HEK293 (cell line): ENCODE results near the gene SRRM2.
A peak's percentile ranks its signal among the peaks of the same experiment; 100 is the strongest.

Source experiments
- CTCF ChIA-PET: fragments of 350-600 bp; formaldehyde crosslinking; extraction: SDS; loops from one replicate; lab custom pipeline; 2021; ENCODE audit warnings: antibody characterized with exemption; lab: Yijun Ruan, JAX
- POLR2A ChIA-PET: fragments of 300-600 bp; formaldehyde crosslinking; extraction: SDS; loops from one replicate; lab custom pipeline; 2020; ENCODE audit warnings: antibody characterized with exemption, inconsistent platforms; lab: Yijun Ruan, JAX
- H3K27ac ChIP-seq: fragments of 200-500 bp; sonication (Bioruptor generic); 2 replicates; pipeline ENCODE4 v1.5.1; 2014; ENCODE audit warnings: low read depth, low read length, control low read depth, inconsistent platforms; ENCODE audit errors: extremely low read depth
- H3K36me3 ChIP-seq, 2 experiments: fragments of 200-500 bp in 1 of 2; sonication (Bioruptor generic) in 1 of 2; 1 replicate in 1 of 2; 2 replicates in 1 of 2; pipeline ENCODE4 v1.5.1; 2014 to 2017; ENCODE audit warnings: inconsistent platforms in 2 of 2, low read length in 2 of 2; ENCODE audit not compliant: control insufficient read depth in 2 of 2, insufficient read depth in 1 of 2
- H3K4me1 ChIP-seq: fragments of 200-500 bp; sonication (Bioruptor generic); 2 replicates; pipeline ENCODE4 v1.5.1; 2014; ENCODE audit warnings: mild to moderate bottlenecking, low read length, inconsistent platforms; ENCODE audit not compliant: control insufficient read depth, insufficient read depth
- H3K4me3 ChIP-seq: 2 replicates; pipeline ENCODE4 v1.5.1; 2011; ENCODE audit warnings: low read depth, mild to moderate bottlenecking, control low read depth, low read length, moderate library complexity
- H3K9me3 ChIP-seq: fragments of 200-500 bp; sonication (Bioruptor generic); 2 replicates; pipeline ENCODE4 v1.5.1; 2014; ENCODE audit warnings: low read depth, low read length, inconsistent platforms; ENCODE audit not compliant: control insufficient read depth, insufficient read depth
- GLIS2 ChIP-seq: fragments of 450-650 bp; formaldehyde crosslinking; IDR thresholded peaks from 2 replicates; pipeline ENCODE4 v1.5.1; 2016; ENCODE audit warnings: missing biosample characterization, missing genetic modification characterization
- HIC1 ChIP-seq: fragments of 450-650 bp; formaldehyde crosslinking; IDR thresholded peaks from 2 replicates; pipeline ENCODE4 v1.5.1; 2016; ENCODE audit warnings: missing biosample characterization, missing genetic modification characterization
- KLF7 ChIP-seq: fragments of 450-650 bp; formaldehyde crosslinking; IDR thresholded peaks from 2 replicates; pipeline ENCODE4 v1.5.1; 2016; ENCODE audit warnings: missing biosample characterization, missing genetic modification characterization, borderline replicate concordance
- REST ChIP-seq: fragments of 450-650 bp; formaldehyde crosslinking; IDR thresholded peaks from 2 replicates; pipeline ENCODE4 v1.5.1; 2016; ENCODE audit warnings: missing biosample characterization, missing genetic modification characterization
- YY2 ChIP-seq: fragments of 450-650 bp; formaldehyde crosslinking; IDR thresholded peaks from 2 replicates; pipeline ENCODE4 v1.5.1; 2016; ENCODE audit warnings: missing biosample characterization, missing genetic modification characterization
- ZBTB21 ChIP-seq: fragments of 450-650 bp; formaldehyde crosslinking; IDR thresholded peaks from 2 replicates; pipeline ENCODE4 v1.5.1; 2017; ENCODE audit warnings: missing biosample characterization, missing genetic modification characterization
- ZFP69B ChIP-seq: fragments of 450-650 bp; formaldehyde crosslinking; IDR thresholded peaks from 2 replicates; pipeline ENCODE4 v1.5.1; 2016; ENCODE audit warnings: missing biosample characterization, missing genetic modification characterization
- ZNF138 ChIP-seq: fragments of 450-650 bp; formaldehyde crosslinking; IDR thresholded peaks from 2 replicates; pipeline ENCODE4 v1.5.1; 2016; ENCODE audit warnings: missing biosample characterization, missing genetic modification characterization, borderline replicate concordance
- ZNF324 ChIP-seq: fragments of 450-650 bp; formaldehyde crosslinking; IDR thresholded peaks from 2 replicates; pipeline ENCODE4 v1.5.1; 2016; ENCODE audit warnings: missing biosample characterization, missing genetic modification characterization
- ZNF391 ChIP-seq: fragments of 450-650 bp; formaldehyde crosslinking; IDR thresholded peaks from 2 replicates; pipeline ENCODE4 v1.5.1; 2016; ENCODE audit warnings: low read depth, missing biosample characterization, missing genetic modification characterization, borderline replicate concordance
- ZNF426 ChIP-seq: fragments of 450-650 bp; formaldehyde crosslinking; IDR thresholded peaks from 2 replicates; pipeline ENCODE4 v1.5.1; 2017; ENCODE audit warnings: missing biosample characterization, missing genetic modification characterization, mild to moderate bottlenecking, inconsistent platforms, moderate library complexity
- ZNF529 ChIP-seq: fragments of 450-650 bp; formaldehyde crosslinking; IDR thresholded peaks from 2 replicates; pipeline ENCODE4 v1.5.1; 2017; ENCODE audit warnings: missing genetic modification characterization, missing biosample characterization; ENCODE audit not compliant: insufficient replicate concordance
- ZNF571 ChIP-seq: fragments of 450-650 bp; formaldehyde crosslinking; IDR thresholded peaks from 2 replicates; pipeline ENCODE4 v1.5.0; 2017; ENCODE audit warnings: missing biosample characterization, missing genetic modification characterization
- ZNF585B ChIP-seq: fragments of 450-650 bp; formaldehyde crosslinking; IDR thresholded peaks from 2 replicates; pipeline ENCODE4 v1.5.1; 2016; ENCODE audit warnings: missing biosample characterization, missing genetic modification characterization
- ZNF596 ChIP-seq: fragments of 450-650 bp; IDR thresholded peaks from 2 replicates; pipeline ENCODE4 v1.5.0; 2018; ENCODE audit warnings: missing biosample characterization, mild to moderate bottlenecking, missing genetic modification characterization, moderate library complexity
- ZNF677 ChIP-seq: fragments of 450-650 bp; IDR thresholded peaks from 2 replicates; pipeline ENCODE4 v1.5.0; 2018; ENCODE audit warnings: missing biosample characterization, mild to moderate bottlenecking, missing genetic modification characterization, moderate library complexity
- ZNF776 ChIP-seq: fragments of 450-650 bp; formaldehyde crosslinking; IDR thresholded peaks from 2 replicates; pipeline ENCODE4 v1.5.0; 2017; ENCODE audit warnings: missing biosample characterization, missing genetic modification characterization, borderline replicate concordance
- ZXDB ChIP-seq: fragments of 450-650 bp; formaldehyde crosslinking; IDR thresholded peaks from 2 replicates; pipeline ENCODE4 v1.5.1; 2016; ENCODE audit warnings: missing biosample characterization, missing genetic modification characterization
- TF ChIP-seq, protein P1 (sequence below): fragments of 450-650 bp; formaldehyde crosslinking; IDR thresholded peaks from 2 replicates; pipeline ENCODE4 v1.5.0; 2017; ENCODE audit warnings: missing biosample characterization, missing genetic modification characterization, borderline replicate concordance
- TF ChIP-seq, protein P2 (sequence below): fragments of 450-650 bp; formaldehyde crosslinking; conservative IDR thresholded peaks from 2 replicates; pipeline ENCODE4 v1.5.1; 2016; ENCODE audit warnings: low read depth, missing biosample characterization, missing genetic modification characterization
- TF ChIP-seq, protein P3 (sequence below): fragments of 450-650 bp; formaldehyde crosslinking; IDR thresholded peaks from 2 replicates; pipeline ENCODE4 v1.5.1; 2016; ENCODE audit warnings: missing biosample characterization, missing genetic modification characterization

The SRRM2 gene

GRCh38 chr16:2777231-2777902 is 24.9 kb downstream of the SRRM2 start, which contains the start of gene ELOB:
Gene ELOB (minus strand): TSS chr16:2777280. CDS start chr16:2777239, 41 bp downstream.
- H3K27ac ChIP-seq = peak within 1 kb of the TSS; percentile 99
- peaks cover 0 to 37% of the 10 kb centered on the region in 2 experiments; a peak in 1 of 3 replicates for H3K36me3 ChIP-seq
- H3K4me1 ChIP-seq = peaks cover 2% of the 10 kb centered on the region; the same call in 1 of the 2 replicates
- H3K4me3 ChIP-seq = peak within 1 kb of the TSS; percentile 92
- H3K9me3 ChIP-seq = no peaks in the 10 kb centered on the region
- CTCF ChIA-PET = interaction anchor here (0.6 to 2.3 kb wide), 4 partner anchors 45 to 185 kb away, joined by 3 to 11 read pairs (median 4); no protein-coding TSS in a partner anchor
- POLR2A ChIA-PET = interaction anchor here (0.7 to 4.2 kb wide), 5 partner anchors 9 to 186 kb away, joined by 3 to 22 read pairs (median 5); partner anchors contain the start of genes KREMEN2 and SRRM2
- TF ChIP-seq YY2 (tag by site-specific recombination) (peak; percentile 98), ZNF585B (tag by site-specific recombination) (no peak), ZFP69B (tag by site-specific recombination) (0 out of 2 replicates have a peak, but pooled peaks have one; percentile 23), REST (tag by site-specific recombination) (0 out of 2 replicates have a peak, but pooled peaks have one; percentile 35), ZXDB (tag by site-specific recombination) (peak; percentile 95), ZNF391 (tag by site-specific recombination) (peak; percentile 51; the same call in 1 of the 2 replicates), ZNF324 (peak; percentile 72; the same call in 1 of the 2 replicates), GLIS2 (tag by site-specific recombination) (peak; percentile 47; the same call in 1 of the 2 replicates), ZNF776 (no peak), ZNF529 (no peak), ZNF677 (tag by site-specific recombination) (no peak), ZNF426 (tag by site-specific recombination) (no peak), ZNF138 (no peak), ZBTB21 (tag by site-specific recombination) (0 out of 2 replicates have a peak, but pooled peaks have one; percentile 3), KLF7 (tag by site-specific recombination) (peak; percentile 78; the same call in 1 of the 2 replicates), HIC1 (tag by site-specific recombination) (peak; percentile 12; the same call in 1 of the 2 replicates), ZNF596 (tag by site-specific recombination) (no peak), ZNF571 (tag by site-specific recombination) (no peak)
- TF ChIP-seq, protein P1, sequence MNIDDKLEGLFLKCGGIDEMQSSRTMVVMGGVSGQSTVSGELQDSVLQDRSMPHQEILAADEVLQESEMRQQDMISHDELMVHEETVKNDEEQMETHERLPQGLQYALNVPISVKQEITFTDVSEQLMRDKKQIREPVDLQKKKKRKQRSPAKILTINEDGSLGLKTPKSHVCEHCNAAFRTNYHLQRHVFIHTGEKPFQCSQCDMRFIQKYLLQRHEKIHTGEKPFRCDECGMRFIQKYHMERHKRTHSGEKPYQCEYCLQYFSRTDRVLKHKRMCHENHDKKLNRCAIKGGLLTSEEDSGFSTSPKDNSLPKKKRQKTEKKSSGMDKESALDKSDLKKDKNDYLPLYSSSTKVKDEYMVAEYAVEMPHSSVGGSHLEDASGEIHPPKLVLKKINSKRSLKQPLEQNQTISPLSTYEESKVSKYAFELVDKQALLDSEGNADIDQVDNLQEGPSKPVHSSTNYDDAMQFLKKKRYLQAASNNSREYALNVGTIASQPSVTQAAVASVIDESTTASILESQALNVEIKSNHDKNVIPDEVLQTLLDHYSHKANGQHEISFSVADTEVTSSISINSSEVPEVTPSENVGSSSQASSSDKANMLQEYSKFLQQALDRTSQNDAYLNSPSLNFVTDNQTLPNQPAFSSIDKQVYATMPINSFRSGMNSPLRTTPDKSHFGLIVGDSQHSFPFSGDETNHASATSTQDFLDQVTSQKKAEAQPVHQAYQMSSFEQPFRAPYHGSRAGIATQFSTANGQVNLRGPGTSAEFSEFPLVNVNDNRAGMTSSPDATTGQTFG (tag by site-specific recombination) = 0 out of 2 replicates have a peak, but pooled peaks have one; percentile 28
- TF ChIP-seq, protein P2, sequence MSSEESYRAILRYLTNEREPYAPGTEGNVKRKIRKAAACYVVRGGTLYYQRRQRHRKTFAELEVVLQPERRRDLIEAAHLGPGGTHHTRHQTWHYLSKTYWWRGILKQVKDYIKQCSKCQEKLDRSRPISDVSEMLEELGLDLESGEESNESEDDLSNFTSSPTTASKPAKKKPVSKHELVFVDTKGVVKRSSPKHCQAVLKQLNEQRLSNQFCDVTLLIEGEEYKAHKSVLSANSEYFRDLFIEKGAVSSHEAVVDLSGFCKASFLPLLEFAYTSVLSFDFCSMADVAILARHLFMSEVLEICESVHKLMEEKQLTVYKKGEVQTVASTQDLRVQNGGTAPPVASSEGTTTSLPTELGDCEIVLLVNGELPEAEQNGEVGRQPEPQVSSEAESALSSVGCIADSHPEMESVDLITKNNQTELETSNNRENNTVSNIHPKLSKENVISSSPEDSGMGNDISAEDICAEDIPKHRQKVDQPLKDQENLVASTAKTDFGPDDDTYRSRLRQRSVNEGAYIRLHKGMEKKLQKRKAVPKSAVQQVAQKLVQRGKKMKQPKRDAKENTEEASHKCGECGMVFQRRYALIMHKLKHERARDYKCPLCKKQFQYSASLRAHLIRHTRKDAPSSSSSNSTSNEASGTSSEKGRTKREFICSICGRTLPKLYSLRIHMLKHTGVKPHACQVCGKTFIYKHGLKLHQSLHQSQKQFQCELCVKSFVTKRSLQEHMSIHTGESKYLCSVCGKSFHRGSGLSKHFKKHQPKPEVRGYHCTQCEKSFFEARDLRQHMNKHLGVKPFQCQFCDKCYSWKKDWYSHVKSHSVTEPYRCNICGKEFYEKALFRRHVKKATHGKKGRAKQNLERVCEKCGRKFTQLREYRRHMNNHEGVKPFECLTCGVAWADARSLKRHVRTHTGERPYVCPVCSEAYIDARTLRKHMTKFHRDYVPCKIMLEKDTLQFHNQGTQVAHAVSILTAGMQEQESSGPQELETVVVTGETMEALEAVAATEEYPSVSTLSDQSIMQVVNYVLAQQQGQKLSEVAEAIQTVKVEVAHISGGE (tag by site-specific recombination) = peak; percentile 47; the same call in 1 of the 2 replicates
- TF ChIP-seq, protein P3, sequence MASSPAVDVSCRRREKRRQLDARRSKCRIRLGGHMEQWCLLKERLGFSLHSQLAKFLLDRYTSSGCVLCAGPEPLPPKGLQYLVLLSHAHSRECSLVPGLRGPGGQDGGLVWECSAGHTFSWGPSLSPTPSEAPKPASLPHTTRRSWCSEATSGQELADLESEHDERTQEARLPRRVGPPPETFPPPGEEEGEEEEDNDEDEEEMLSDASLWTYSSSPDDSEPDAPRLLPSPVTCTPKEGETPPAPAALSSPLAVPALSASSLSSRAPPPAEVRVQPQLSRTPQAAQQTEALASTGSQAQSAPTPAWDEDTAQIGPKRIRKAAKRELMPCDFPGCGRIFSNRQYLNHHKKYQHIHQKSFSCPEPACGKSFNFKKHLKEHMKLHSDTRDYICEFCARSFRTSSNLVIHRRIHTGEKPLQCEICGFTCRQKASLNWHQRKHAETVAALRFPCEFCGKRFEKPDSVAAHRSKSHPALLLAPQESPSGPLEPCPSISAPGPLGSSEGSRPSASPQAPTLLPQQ (tag by site-specific recombination) = no peak; the same call in none of the 2 replicates
